GM19455 (cell line): ENCODE data around the gene ANKUB1.
A peak's percentile ranks its signal among the peaks of the same experiment; 100 is the strongest.

Experiments
- ATAC-seq: cut with Tn5 transposase; IDR thresholded peaks from one replicate; pipeline ENCODE4 v1.9.1; 2021; ENCODE audit not compliant: unreplicated experiment

Gene ANKUB1

GRCh38 chr3:149764302-149764701, 28.1 kb downstream of the ANKUB1 start:
- ATAC-seq: no peak

- ATAC-seq: no peak
These were observed 28.7 kb downstream of the ANKUB1 start for GRCh38 chr3:149763565-149764195.

GRCh38 chr3:149753717-149754116, 38.6 kb downstream of the ANKUB1 start:
- ATAC-seq: no peak

- peak; percentile 2 for ATAC-seq
These were observed 39.6 kb downstream of the ANKUB1 start for GRCh38 chr3:149752788-149753136.

GRCh38 chr3:149752051-149752787, 40.1 kb downstream of the ANKUB1 start, which contains the start of gene COMMD2:
TSS of gene COMMD2 (minus strand) at chr3:149752489. CDS start at chr3:149752444, 45 bp downstream.
- peak; percentile 100 for ATAC-seq

GRCh38 chr3:149751551-149751950, 40.8 kb downstream of the ANKUB1 start:
- ATAC-seq: no peak

- ATAC-seq: no peak
These were observed 47.7 kb downstream of the ANKUB1 start for GRCh38 chr3:149744606-149745005.

GRCh38 chr3:149744151-149744550, 48.2 kb downstream of the ANKUB1 start:
- no peak for ATAC-seq

- ATAC-seq: no peak
These were observed 53.0 kb downstream of the ANKUB1 start for GRCh38 chr3:149739396-149739795.

GRCh38 chr3:149738876-149739275, 53.5 kb downstream of the ANKUB1 start:
- no peak for ATAC-seq

GRCh38 chr3:149736953-149737205, 55.5 kb downstream of the ANKUB1 start:
- no peak for ATAC-seq

GRCh38 chr3:149736175-149736952, 56.0 kb downstream of the ANKUB1 start:
- ATAC-seq: no peak

GRCh38 chr3:149732234-149732633, 60.1 kb downstream of the ANKUB1 start:
- no peak for ATAC-seq

GRCh38 chr3:149727656-149728055, 64.7 kb downstream of the ANKUB1 start:
- no peak for ATAC-seq

GRCh38 chr3:149726716-149727407, 65.5 kb downstream of the ANKUB1 start:
- peak; percentile 91 for ATAC-seq

GRCh38 chr3:149723781-149724180, 68.6 kb downstream of the ANKUB1 start:
- no peak for ATAC-seq

- ATAC-seq: no peak
These were observed 71.4 kb downstream of the ANKUB1 start for GRCh38 chr3:149720918-149721317.

GRCh38 chr3:149717391-149718056, 74.8 kb downstream of the ANKUB1 start:
- no peak for ATAC-seq

GRCh38 chr3:149716984-149717383, 75.4 kb downstream of the ANKUB1 start:
- ATAC-seq: no peak

- ATAC-seq: no peak
These were observed 77.1 kb downstream of the ANKUB1 start for GRCh38 chr3:149715247-149715646.
